Activated CD4-positive, alpha-beta T cell treated with anti-CD3 and anti-CD28 coated beads for 36 hours (primary cell): ENCODE results near the gene ZNF593. TPM values are rescaled to one million over a fixed set of nuclear protein-coding genes. Genes with fewer than 3 reads are reported as not detected.

ENCODE experiments used
- ATAC-seq: fragments of 200-7000 bp; cut with Tn5 transposase; one replicate; pipeline ENCODE4 v1.10.0; 2021; ENCODE audit warnings: mild to moderate bottlenecking, moderate library complexity
- CTCF ChIA-PET: fragments of 350-600 bp; sonication (Branson Sonifier 250); formaldehyde crosslinking; loops from one replicate; lab custom pipeline; 2021; ENCODE audit warnings: antibody characterized with exemption; lab: Charles Lee
- POLR2A ChIA-PET: fragments of 350-600 bp; sonication (Branson Sonifier 250); formaldehyde crosslinking; loops from one replicate; lab custom pipeline; 2021; ENCODE audit warnings: antibody characterized with exemption, inconsistent platforms; lab: Charles Lee
- DNase-seq: peaks from one replicate; pipeline ENCODE4 v3.0.0-alpha.2; 2020
- H3K27ac Mint-ChIP-seq: one replicate; pipeline ENCODE4 v1.8.0; 2021; ENCODE audit warnings: mixed read lengths
- H3K27me3 Mint-ChIP-seq: one replicate; pipeline ENCODE4 v1.8.0; 2021; ENCODE audit warnings: mixed read lengths
- H3K36me3 Mint-ChIP-seq: one replicate; pipeline ENCODE4 v1.8.0; 2021; ENCODE audit warnings: low read depth, mixed read lengths
- H3K4me1 Mint-ChIP-seq: one replicate; pipeline ENCODE4 v1.8.0; 2021; ENCODE audit warnings: mixed read lengths
- H3K4me3 Mint-ChIP-seq: one replicate; pipeline ENCODE4 v1.8.0; 2021; ENCODE audit warnings: mild to moderate bottlenecking, moderate library complexity, mixed read lengths
- H3K9me3 Mint-ChIP-seq: one replicate; pipeline ENCODE4 v1.8.0; 2021; ENCODE audit warnings: low read depth, mixed read lengths
- intact Hi-C, 2 experiments: fragments of 100-400 bp; cut with DNase I in 1 of 2; cut with micrococcal nuclease in 1 of 2; formaldehyde crosslinking; loops; one replicate each; pipeline versions ENCODE4 v1.14.2 to v1.15.1; 2022 to 2024; cut with DNase I, micrococcal nuclease
- total RNA-seq, 2 experiments: library from RNA; stranded (reverse); gene quantifications; one replicate each; pipeline ENCODE4 v1.2.3, GENCODE V29; 2021

ZNF593 gene
- total RNA-seq, 2 experiments from 2014 or later = 44.6 to 56.3 TPM

DNA sequence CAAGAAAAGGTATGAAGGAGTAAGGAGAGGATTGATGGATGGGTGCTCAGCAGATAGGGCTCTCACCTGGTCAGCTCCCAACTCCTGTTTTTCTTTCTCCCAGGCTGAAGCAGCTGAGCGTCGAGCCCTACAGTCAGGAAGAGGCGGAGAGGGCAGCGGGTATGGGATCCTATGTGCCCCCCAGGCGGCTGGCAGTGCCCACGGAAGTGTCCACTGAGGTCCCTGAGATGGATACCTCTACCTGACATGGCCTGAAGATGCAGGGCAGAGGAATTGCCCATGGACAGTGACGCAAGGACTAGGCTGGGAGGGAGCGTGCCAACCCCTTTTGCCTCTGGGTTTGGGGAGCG is 739 bp downstream of the ZNF593 start:
- DNase-seq = no peak
- POLR2A ChIA-PET = no interaction called here
- ATAC-seq = no peak
- Mint-ChIP-seq H3K4me3 (peak overlapping the region; percentile 95), H3K9me3 (no peaks in the 10 kb centered on the region), H3K27ac (peak overlapping the region; percentile 88), H3K27me3 (no peaks in the 10 kb centered on the region), H3K36me3 (peaks cover 12% of the 10 kb centered on the region), H3K4me1 (peaks cover 10% of the 10 kb centered on the region)
- CTCF ChIA-PET = interaction anchor here (0.7 to 2.6 kb wide), 21 partner anchors 10 to 294 kb away, joined by 3 to 35 read pairs (median 5); partner anchors contain the start of genes CD52, CEP85, DHDDS and PAQR7
- intact Hi-C loops = no loop called here

GRCh38 chr1:26171084-26172072 is 1.7 kb downstream of the ZNF593 start, which contains the start of gene ZNF593OS:
Gene ZNF593OS (minus strand): TSS chr1:26171832. CDS start chr1:26171661, 171 bp downstream.
- ATAC-seq (no peak), DNase-seq (no peak)
- no peaks in the 10 kb centered on the region for H3K27me3 Mint-ChIP-seq
- intact Hi-C loops = no loop called here
- H3K36me3 Mint-ChIP-seq = peaks cover 12% of the 10 kb centered on the region
- CTCF ChIA-PET = interaction anchor here (0.6 to 2.0 kb wide), 7 partner anchors 9 to 435 kb away, joined by 3 to 4 read pairs (median 4); partner anchors contain the start of gene CEP85
- peak within 1 kb of the TSS; percentile 95 for H3K4me3 Mint-ChIP-seq
- H3K27ac Mint-ChIP-seq = no peak within 1 kb of the TSS
- H3K4me1 Mint-ChIP-seq = peaks cover 8% of the 10 kb centered on the region
- POLR2A ChIA-PET = no interaction called here
- H3K9me3 Mint-ChIP-seq = no peaks in the 10 kb centered on the region

DNA sequence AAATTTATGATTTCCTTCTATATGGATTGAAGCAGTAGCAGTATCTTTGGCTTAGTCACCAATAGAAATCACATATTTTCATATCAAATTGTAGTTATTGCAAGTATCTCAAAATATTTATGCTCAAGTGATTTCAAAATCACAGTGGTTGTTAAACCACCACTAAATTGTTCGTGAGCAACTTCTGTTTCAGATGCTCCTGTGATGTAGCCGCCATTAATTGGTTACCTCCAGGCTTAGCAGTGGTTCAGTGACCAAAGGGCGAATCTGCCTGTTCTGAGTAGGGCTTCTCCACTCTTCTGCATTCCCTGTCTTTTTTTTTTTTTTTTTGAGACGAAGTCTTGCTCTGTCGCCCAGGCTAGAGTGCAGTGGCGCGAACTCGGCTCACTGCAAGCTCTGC is 5.6 kb downstream of the ZNF593 start:
- Mint-ChIP-seq H3K27me3 (no peaks in the 10 kb centered on the region), H3K36me3 (peaks cover 11% of the 10 kb centered on the region), H3K9me3 (no peaks in the 10 kb centered on the region), H3K4me3 (no peak overlapping the region), H3K4me1 (peaks cover 10% of the 10 kb centered on the region), H3K27ac (no peak overlapping the region)
- ChIA-PET POLR2A (no interaction called here), CTCF (interaction anchor here (2.3 kb wide), 1 partner anchor 59 kb away, joined by 7 read pairs; the partner anchor contains the start of gene CEP85)
- ATAC-seq (no peak), DNase-seq (no peak)
- intact Hi-C loops = no loop called here

DNA sequence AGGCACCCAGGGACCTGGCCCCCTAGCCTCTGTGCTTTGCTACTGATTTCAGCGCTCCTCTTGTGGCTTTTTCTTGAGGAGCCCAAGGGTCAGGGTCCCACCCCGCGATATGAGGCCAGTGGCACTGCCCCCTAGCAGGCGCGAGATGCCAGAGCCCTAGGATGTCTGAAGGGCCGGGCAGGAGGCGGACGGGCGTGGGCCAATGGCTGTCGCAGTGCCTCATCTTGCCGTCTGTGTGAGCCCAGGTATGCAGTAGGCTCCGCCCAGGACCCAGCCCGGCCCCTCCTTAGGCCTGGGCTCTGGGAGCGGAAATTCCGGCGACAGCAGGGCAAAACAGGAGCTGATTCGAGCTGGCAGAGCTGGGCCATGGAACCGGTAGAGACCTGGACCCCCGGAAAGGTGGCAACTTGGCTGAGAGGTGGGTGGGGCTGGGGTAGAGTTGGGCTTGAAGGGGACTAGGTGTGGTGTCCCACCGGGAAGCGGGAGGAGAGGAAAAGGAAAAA is 7.5 kb downstream of the ZNF593 start, which contains the start of gene CNKSR1:
Gene CNKSR1, plus strand, starts transcription at position 310 of the 503 bp plus-strand sequence. Its CDS starts 57 bp downstream, at position 367.
- CTCF ChIA-PET = interaction anchor here (0.6 to 1.0 kb wide), 3 partner anchors 18 to 178 kb away, joined by 3 to 5 read pairs (median 3); no protein-coding TSS in a partner anchor

DNA sequence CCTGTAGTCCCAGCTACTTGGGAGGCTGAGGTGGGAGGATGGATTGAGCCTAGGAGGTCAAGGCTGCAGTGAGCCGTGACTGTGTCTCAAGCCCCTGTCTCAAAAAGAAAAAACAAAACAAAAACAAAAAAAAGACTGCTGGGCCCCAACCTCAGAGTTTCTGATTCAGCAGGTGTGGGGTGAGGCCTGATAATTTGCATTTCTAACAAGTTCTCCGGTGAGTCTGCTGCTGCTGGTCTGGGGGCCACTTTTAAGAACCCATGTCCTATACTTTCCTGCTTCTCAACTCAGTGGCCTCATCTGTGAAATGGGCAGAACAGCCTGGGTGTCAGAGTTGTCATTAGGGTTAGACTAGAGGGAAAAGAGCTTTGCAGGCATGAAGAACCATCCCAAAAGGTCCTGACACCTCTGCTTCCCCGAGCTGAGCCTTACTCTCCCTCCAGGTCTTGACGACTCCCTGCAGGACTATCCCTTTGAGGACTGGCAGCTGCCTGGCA is 10.3 kb downstream of the ZNF593 start:
- ChIA-PET POLR2A (no interaction called here), CTCF (no interaction called here)
- Mint-ChIP-seq H3K27ac (no peak overlapping the region), H3K4me1 (peaks cover 8% of the 10 kb centered on the region), H3K27me3 (no peaks in the 10 kb centered on the region), H3K36me3 (no peaks in the 10 kb centered on the region), H3K9me3 (no peaks in the 10 kb centered on the region), H3K4me3 (no peak overlapping the region)
- ATAC-seq (no peak), DNase-seq (no peak)
- intact Hi-C loops = no loop called here

More for the DNA sequence above, 7.5 kb downstream of the ZNF593 start, which contains the start of gene CNKSR1:
- no peaks in the 10 kb centered on the region for H3K27me3 Mint-ChIP-seq
- H3K27ac Mint-ChIP-seq = no peak within 1 kb of the TSS
- H3K9me3 Mint-ChIP-seq = no peaks in the 10 kb centered on the region
- H3K36me3 Mint-ChIP-seq = peaks cover 3% of the 10 kb centered on the region
- intact Hi-C loops = no loop called here
- POLR2A ChIA-PET = no interaction called here
- ATAC-seq (peak; percentile 70), DNase-seq (peak; percentile 48)
- peak within 1 kb of the TSS; percentile 61 for H3K4me3 Mint-ChIP-seq
- H3K4me1 Mint-ChIP-seq = peaks cover 8% of the 10 kb centered on the region

DNA sequence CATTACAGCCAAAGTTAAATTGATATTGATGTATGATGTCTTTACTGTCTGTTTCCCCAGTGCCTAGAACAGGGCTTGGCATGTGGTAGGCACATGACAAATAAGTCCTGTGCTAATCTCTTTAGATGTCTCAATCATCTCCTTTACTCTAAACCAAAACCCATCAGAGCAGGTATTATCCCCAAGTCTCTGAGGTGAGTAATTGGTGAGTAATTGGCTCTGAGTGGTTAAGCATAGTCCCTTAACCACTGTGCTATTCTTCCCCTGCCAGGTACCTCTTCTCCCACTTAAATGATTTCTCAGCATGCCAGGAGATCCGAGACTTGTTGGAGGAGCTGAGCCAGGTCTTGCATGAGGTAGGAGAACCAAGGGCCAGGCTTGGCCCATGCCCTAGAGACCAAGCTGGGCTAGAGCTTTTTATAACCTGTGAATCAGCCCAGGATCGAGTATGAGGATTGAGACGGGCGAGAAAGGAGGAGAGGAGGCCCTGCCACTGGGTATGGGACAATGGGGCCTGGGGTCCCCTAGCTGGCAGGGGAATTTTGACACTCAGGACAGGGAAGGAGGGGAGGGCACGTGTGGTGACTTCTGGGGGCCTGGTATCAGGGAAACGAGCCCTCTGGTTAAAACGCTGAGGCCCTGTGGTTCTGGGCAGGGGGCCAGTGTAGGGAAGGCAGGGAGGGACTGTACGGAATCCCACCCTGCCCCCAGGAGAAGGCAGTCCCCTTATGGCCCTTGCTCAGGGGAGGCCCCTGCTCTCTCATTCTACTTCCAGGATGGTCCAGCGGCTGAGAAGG is 12.1 kb downstream of the ZNF593 start:
- no peaks in the 10 kb centered on the region for H3K36me3 Mint-ChIP-seq
- no peak overlapping the region for H3K4me3 Mint-ChIP-seq
- H3K27ac Mint-ChIP-seq = no peak overlapping the region
- POLR2A ChIA-PET = no interaction called here
- ATAC-seq (peak; percentile 92), DNase-seq (no peak)
- intact Hi-C loops = no loop called here
- no peaks in the 10 kb centered on the region for H3K27me3 Mint-ChIP-seq
- no peaks in the 10 kb centered on the region for H3K9me3 Mint-ChIP-seq
- peaks cover 8% of the 10 kb centered on the region for H3K4me1 Mint-ChIP-seq
- CTCF ChIA-PET = no interaction called here

GRCh38 chr1:26182383-26182696 is 12.6 kb downstream of the ZNF593 start:
- Mint-ChIP-seq H3K36me3 (no peaks in the 10 kb centered on the region), H3K27me3 (no peaks in the 10 kb centered on the region), H3K4me3 (no peak overlapping the region), H3K27ac (no peak overlapping the region), H3K4me1 (peaks cover 6% of the 10 kb centered on the region), H3K9me3 (no peaks in the 10 kb centered on the region)
- intact Hi-C loops = no loop called here
- POLR2A ChIA-PET = no interaction called here
- ATAC-seq (no peak), DNase-seq (no peak)
- CTCF ChIA-PET = interaction anchor here (1.1 kb wide), 1 partner anchor 19 kb away, joined by 3 read pairs; no protein-coding TSS in a partner anchor

DNA sequence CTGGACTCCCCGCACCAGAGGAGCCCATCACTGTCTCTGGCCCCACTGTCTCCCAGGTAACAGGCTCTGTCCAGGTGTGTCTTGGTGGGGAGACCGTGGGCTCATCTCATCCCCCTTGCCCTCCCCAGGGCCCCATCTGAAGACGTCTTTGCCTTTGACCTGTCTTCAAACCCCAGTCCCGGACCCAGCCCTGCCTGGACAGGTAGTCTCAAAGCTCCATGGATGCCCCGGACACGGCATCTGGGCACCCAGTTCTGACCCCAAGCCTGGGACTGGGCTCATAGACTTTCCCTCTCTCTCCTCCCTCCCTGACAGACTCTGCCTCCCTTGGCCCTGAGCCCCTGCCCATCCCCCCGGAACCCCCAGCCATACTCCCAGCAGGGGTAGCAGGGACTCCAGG is 14.4 kb downstream of the ZNF593 start:
- Mint-ChIP-seq H3K4me1 (peaks cover 5% of the 10 kb centered on the region), H3K36me3 (no peaks in the 10 kb centered on the region), H3K27me3 (no peaks in the 10 kb centered on the region), H3K9me3 (no peaks in the 10 kb centered on the region), H3K4me3 (no peak overlapping the region), H3K27ac (no peak overlapping the region)
- intact Hi-C loops = no loop called here
- ChIA-PET CTCF (no interaction called here), POLR2A (no interaction called here)
- ATAC-seq (no peak), DNase-seq (no peak)

DNA sequence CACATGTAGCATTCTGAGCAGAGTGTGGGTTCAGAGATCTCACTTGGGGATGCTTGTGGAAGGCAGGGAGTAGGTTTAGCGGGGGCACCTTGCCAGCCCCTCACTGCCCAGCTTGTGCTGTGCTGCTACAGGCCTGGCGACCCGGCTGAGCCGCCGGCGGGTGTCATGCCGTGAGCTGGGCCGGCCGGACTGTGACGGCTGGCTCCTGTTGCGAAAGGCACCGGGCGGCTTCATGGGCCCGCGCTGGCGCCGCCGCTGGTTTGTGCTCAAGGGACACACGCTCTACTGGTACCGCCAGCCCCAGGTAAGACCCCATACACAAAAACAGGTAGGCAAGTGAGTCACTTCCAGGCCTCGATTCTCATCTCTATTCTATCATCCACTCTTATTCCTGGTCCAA is 15.2 kb downstream of the ZNF593 start:
- Mint-ChIP-seq H3K36me3 (no peaks in the 10 kb centered on the region), H3K9me3 (no peaks in the 10 kb centered on the region), H3K27ac (no peak overlapping the region), H3K27me3 (no peaks in the 10 kb centered on the region), H3K4me1 (peaks cover 5% of the 10 kb centered on the region), H3K4me3 (no peak overlapping the region)
- DNase-seq (no peak), ATAC-seq (no peak)
- intact Hi-C loops = no loop called here
- ChIA-PET CTCF (no interaction called here), POLR2A (interaction anchor here (0.6 kb wide), 1 partner anchor 42 kb away, joined by 3 read pairs; no protein-coding TSS in a partner anchor)

DNA sequence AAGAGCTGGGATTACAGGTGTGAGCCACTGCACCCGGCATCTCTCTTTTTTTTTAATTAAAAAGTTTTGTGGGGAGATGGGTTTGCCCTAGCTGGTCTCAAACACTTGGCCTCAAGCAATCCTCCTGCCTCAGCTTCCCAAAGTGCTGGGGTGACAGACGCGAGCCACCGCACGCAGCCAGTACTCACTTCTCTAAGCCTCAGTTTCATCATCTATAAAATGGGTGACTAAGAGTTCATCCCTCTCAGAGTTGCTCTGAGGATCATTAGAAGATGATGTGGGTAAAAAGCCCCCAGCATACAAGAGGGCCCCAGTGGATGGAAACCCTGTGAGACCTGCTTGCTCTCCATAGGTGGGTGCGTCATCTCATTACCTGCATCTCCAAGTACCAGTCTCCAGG is 18.2 kb downstream of the ZNF593 start:
- DNase-seq (no peak), ATAC-seq (no peak)
- ChIA-PET CTCF (interaction anchor here (1.0 kb wide), 1 partner anchor 48 kb away, joined by 3 read pairs; no protein-coding TSS in a partner anchor), POLR2A (interaction anchor here (0.6 kb wide), 1 partner anchor 75 kb away, joined by 3 read pairs; no protein-coding TSS in a partner anchor)
- Mint-ChIP-seq H3K27me3 (no peaks in the 10 kb centered on the region), H3K4me3 (no peak overlapping the region), H3K36me3 (no peaks in the 10 kb centered on the region), H3K4me1 (peaks cover 7% of the 10 kb centered on the region), H3K9me3 (no peaks in the 10 kb centered on the region), H3K27ac (no peak overlapping the region)
- intact Hi-C loops = no loop called here

DNA sequence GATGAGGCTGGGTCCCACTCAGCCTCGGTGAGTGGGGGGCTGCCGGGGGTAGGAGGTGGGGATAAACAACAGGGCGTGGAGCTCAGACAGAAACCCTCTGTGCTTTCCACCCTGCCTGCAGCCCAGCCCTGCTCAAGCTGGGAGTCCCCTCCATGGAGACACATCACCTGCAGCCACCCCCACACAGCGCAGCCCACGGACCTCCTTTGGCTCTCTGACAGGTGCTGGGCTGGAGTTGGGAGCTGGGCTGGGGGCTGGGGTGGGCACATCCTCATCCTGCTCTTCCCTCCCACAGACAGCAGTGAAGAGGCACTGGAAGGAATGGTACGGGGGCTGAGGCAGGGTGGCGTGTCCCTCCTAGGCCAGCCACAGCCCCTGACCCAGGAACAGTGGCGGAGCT is 18.8 kb downstream of the ZNF593 start:
- no peaks in the 10 kb centered on the region for H3K9me3 Mint-ChIP-seq
- H3K4me3 Mint-ChIP-seq = no peak overlapping the region
- no peaks in the 10 kb centered on the region for H3K27me3 Mint-ChIP-seq
- H3K27ac Mint-ChIP-seq = no peak overlapping the region
- ATAC-seq (no peak), DNase-seq (no peak)
- intact Hi-C loops = no loop called here
- H3K4me1 Mint-ChIP-seq = peaks cover 7% of the 10 kb centered on the region
- POLR2A ChIA-PET = no interaction called here
- no peaks in the 10 kb centered on the region for H3K36me3 Mint-ChIP-seq
- CTCF ChIA-PET = interaction anchor here (0.7 to 1.0 kb wide), 3 partner anchors 18 to 355 kb away, joined by 3 to 4 read pairs (median 3); no protein-coding TSS in a partner anchor
